Nephron progenitor cell (in vitro differentiated cells): ENCODE data around the gene SPR.

Source experiments
- DNase-seq: peaks from one replicate; pipeline ENCODE4 v3.0.0; 2021
- H3K27ac Mint-ChIP-seq: 2 replicates; pipeline ENCODE4 v1.8.0; 2021; ENCODE audit warnings: mild to moderate bottlenecking, moderate library complexity, mixed read lengths
- H3K27me3 Mint-ChIP-seq: 2 replicates; pipeline ENCODE4 v1.8.0; 2021; ENCODE audit warnings: mild to moderate bottlenecking, low read depth, mixed read lengths; ENCODE audit not compliant: poor library complexity
- H3K36me3 Mint-ChIP-seq: 2 replicates; pipeline ENCODE4 v1.8.0; 2021; ENCODE audit warnings: low read depth, mixed read lengths
- H3K4me1 Mint-ChIP-seq: 2 replicates; pipeline ENCODE4 v1.8.0; 2021; ENCODE audit warnings: mixed read lengths
- H3K4me3 Mint-ChIP-seq: 2 replicates; pipeline ENCODE4 v1.8.0; 2021; ENCODE audit warnings: mild to moderate bottlenecking, moderate library complexity, mixed read lengths
- H3K9me3 Mint-ChIP-seq: 2 replicates; pipeline ENCODE4 v1.8.0; 2021; ENCODE audit warnings: mild to moderate bottlenecking, moderate library complexity, mixed read lengths
- CTCF ChIP-seq: fragments of 200-600 bp; sonication (generic); IDR thresholded peaks from 2 replicates; pipeline ENCODE4 v1.5.0; 2021; ENCODE audit warnings: antibody characterized with exemption

Gene SPR

GRCh38 chr2:72933646-72934151, 46.5 kb downstream of the SPR start:
- peaks cover 56% of the 10 kb centered on the region for H3K27me3 Mint-ChIP-seq
- no peak for TF ChIP-seq CTCF
- no peak overlapping the region for H3K27ac Mint-ChIP-seq
- H3K36me3 Mint-ChIP-seq, result no peaks in the 10 kb centered on the region
- H3K9me3 Mint-ChIP-seq, result no peaks in the 10 kb centered on the region
- no peak for DNase-seq
- H3K4me1 Mint-ChIP-seq, result peaks cover 18% of the 10 kb centered on the region
- no peak overlapping the region for H3K4me3 Mint-ChIP-seq

GRCh38 chr2:72934683-72935610, 47.7 kb downstream of the SPR start:
- H3K9me3 Mint-ChIP-seq, result no peaks in the 10 kb centered on the region
- peaks cover 61% of the 10 kb centered on the region for H3K27me3 Mint-ChIP-seq
- no peak for DNase-seq
- H3K27ac Mint-ChIP-seq, result no peak overlapping the region
- H3K36me3 Mint-ChIP-seq, result no peaks in the 10 kb centered on the region
- no peak overlapping the region for H3K4me3 Mint-ChIP-seq
- no peak for TF ChIP-seq CTCF
- H3K4me1 Mint-ChIP-seq, result peaks cover 30% of the 10 kb centered on the region

- no peak for TF ChIP-seq CTCF
- peaks cover 61% of the 10 kb centered on the region for H3K27me3 Mint-ChIP-seq
- DNase-seq, result no peak
- H3K4me1 Mint-ChIP-seq, result peaks cover 37% of the 10 kb centered on the region
- H3K27ac Mint-ChIP-seq, result no peak overlapping the region
- no peak overlapping the region for H3K4me3 Mint-ChIP-seq
- H3K36me3 Mint-ChIP-seq, result no peaks in the 10 kb centered on the region
- H3K9me3 Mint-ChIP-seq, result no peaks in the 10 kb centered on the region
Observed at GRCh38 chr2:72935611-72935957, 48.4 kb downstream of the SPR start.

- Mint-ChIP-seq H3K27me3 (peaks cover 53% of the 10 kb centered on the region), H3K27ac (no peak overlapping the region), H3K36me3 (no peaks in the 10 kb centered on the region), H3K9me3 (no peaks in the 10 kb centered on the region), H3K4me3 (no peak overlapping the region), H3K4me1 (peaks cover 49% of the 10 kb centered on the region)
- DNase-seq, result no peak
- no peak for TF ChIP-seq CTCF
Observed at GRCh38 chr2:72936660-72937355, 49.6 kb downstream of the SPR start.

- no peak for DNase-seq
- no peak overlapping the region for H3K27ac Mint-ChIP-seq
- TF ChIP-seq CTCF, result no peak
- peaks cover 52% of the 10 kb centered on the region for H3K4me1 Mint-ChIP-seq
- H3K9me3 Mint-ChIP-seq, result no peaks in the 10 kb centered on the region
- peaks cover 48% of the 10 kb centered on the region for H3K27me3 Mint-ChIP-seq
- no peaks in the 10 kb centered on the region for H3K36me3 Mint-ChIP-seq
- H3K4me3 Mint-ChIP-seq, result no peak overlapping the region
Observed at GRCh38 chr2:72937356-72937669, 50.1 kb downstream of the SPR start.
